C4-2B (cell line): ENCODE measurements around the gene RTP5.
"Not testable (repeated sequence)": the region's sequence is repeated elsewhere in the genome, so short reads cannot be mapped to it uniquely, and the experiment has no call there.

Experiments
- H3K27ac ChIP-seq: fragments of 450-650 bp; 2 replicates; pipeline ENCODE4 v1.5.1; 2017
- ZFX ChIP-seq: fragments of 450-650 bp; IDR thresholded peaks from 2 replicates; pipeline ENCODE4 v1.6.1; 2017
- TF ChIP-seq, protein P1 (sequence below): fragments of 450-650 bp; conservative IDR thresholded peaks from 2 replicates; pipeline ENCODE4 v1.5.1; 2017; ENCODE audit warnings: mild to moderate bottlenecking

The RTP5 gene

GRCh38 chr2:241911551-241911950 is 42.0 kb downstream of the RTP5 start:
- no peak for TF ChIP-seq ZFX
- TF ChIP-seq, protein P1, sequence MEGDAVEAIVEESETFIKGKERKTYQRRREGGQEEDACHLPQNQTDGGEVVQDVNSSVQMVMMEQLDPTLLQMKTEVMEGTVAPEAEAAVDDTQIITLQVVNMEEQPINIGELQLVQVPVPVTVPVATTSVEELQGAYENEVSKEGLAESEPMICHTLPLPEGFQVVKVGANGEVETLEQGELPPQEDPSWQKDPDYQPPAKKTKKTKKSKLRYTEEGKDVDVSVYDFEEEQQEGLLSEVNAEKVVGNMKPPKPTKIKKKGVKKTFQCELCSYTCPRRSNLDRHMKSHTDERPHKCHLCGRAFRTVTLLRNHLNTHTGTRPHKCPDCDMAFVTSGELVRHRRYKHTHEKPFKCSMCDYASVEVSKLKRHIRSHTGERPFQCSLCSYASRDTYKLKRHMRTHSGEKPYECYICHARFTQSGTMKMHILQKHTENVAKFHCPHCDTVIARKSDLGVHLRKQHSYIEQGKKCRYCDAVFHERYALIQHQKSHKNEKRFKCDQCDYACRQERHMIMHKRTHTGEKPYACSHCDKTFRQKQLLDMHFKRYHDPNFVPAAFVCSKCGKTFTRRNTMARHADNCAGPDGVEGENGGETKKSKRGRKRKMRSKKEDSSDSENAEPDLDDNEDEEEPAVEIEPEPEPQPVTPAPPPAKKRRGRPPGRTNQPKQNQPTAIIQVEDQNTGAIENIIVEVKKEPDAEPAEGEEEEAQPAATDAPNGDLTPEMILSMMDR, result no peak
- no peak overlapping the region for H3K27ac ChIP-seq

DNA sequence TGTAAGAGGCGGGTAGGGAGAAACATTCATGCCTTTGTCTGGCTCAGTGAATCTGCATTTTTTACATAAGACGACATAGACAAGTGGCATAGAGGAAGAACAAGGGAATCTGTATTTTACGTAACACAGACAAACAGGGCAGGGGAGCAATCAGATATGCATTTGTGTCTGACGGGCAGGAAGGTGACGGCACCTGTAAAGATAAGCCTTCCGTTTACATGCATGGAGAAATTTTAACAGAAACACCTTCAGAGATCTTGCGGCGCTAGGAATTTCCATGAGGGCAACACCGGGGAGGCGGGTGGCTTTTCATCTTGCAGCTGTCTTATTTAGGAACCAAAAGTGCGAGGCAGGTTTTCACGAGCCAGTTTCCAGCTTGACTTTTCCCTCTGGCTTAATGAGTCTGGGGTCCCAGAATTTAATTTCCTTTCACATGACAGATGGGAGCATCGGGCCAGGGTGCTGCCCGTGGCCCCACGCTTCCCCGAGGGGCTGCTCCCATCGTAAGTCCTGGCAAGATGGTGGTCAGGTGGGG is 42.6 kb downstream of the RTP5 start:
- TF ChIP-seq ZFX, result no peak
- TF ChIP-seq, protein P1, result no peak
- H3K27ac ChIP-seq, result no peak overlapping the region

- no peak for TF ChIP-seq ZFX
- TF ChIP-seq, protein P1, result no peak
- H3K27ac ChIP-seq, result no peak overlapping the region
These were observed 44.2 kb downstream of the RTP5 start for GRCh38 chr2:241913703-241914102.

- TF ChIP-seq ZFX, result no peak
- TF ChIP-seq, protein P1, result no peak
- no peak overlapping the region for H3K27ac ChIP-seq
These were observed 45.0 kb downstream of the RTP5 start for GRCh38 chr2:241914542-241914941.

DNA sequence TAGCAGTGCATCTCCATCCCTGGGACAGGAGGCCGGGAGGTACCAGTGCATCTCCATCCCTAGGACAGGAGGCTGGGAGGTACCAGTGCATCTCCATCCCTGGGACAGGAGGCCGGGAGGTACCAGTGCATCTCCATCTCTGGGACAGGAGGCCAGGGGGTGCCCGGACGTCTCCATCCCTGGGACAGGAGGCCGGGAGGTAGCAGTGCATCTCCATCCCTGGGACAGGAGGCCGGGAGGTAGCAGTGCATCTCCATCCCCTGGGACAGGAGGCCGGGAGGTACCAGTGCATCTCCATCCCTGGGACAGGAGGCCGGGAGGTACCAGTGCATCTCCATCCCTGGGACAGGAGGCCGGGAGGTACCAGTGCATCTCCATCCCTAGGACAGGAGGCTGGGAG is 52.1 kb downstream of the RTP5 start:
- H3K27ac ChIP-seq, result not testable (repeated sequence)

- H3K27ac ChIP-seq, result no peak overlapping the region
- TF ChIP-seq, protein P1, result no peak
- no peak for TF ChIP-seq ZFX
These were observed 52.9 kb downstream of the RTP5 start for GRCh38 chr2:241922411-241922810.

- not testable (repeated sequence) for H3K27ac ChIP-seq
These were observed 53.5 kb downstream of the RTP5 start for GRCh38 chr2:241922816-241923601.
